Skeletal muscle cell (primary cell): Measurements from ENCODE around the gene CDC42BPA.
"Not testable (repeated sequence)": the region's sequence is repeated elsewhere in the genome, so short reads cannot be mapped to it uniquely, and the experiment has no call there.

Source experiments
- DNase-seq: peaks from one replicate; pipeline ENCODE4 v3.0.0-alpha.2; 2010; ENCODE audit warnings: low read depth
- H3K4me3 ChIP-seq: 2 replicates; pipeline ENCODE4 v1.5.1; 2011; ENCODE audit warnings: low read depth, mild to moderate bottlenecking, control low read depth, low read length, moderate library complexity

CDC42BPA gene

DNA sequence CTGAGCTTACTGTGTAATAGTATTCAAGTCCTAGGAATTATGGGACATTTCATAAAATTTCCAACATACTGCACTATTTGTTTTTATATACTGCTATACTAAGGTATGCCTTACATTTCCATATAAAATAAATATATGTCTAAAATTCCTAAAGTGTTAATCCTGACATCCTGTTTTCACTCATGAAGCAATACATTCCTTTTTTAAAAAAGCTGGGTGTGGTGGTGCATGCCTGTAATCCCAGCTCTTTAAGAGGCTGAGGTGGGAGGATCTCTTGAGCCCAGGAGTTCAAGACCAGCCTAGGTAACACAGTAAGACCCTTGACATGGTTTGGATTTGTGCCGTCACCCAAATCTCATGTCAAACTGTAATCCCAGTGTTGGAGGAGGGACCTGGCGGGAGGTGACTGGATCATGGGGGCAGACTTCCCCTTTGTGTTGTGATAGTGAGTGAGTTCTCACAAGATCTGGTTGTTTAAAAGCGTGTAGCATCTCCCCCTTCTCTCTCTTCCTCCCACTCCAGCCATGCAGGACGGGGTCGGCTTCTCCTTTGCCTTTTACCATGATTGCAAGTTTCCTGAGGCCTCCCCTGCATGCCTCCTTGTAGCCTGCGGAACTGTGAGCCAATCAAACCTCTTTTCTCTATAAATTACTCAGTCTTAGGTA, 5.8 kb downstream of the CDC42BPA start:
- H3K4me3 ChIP-seq = no peak overlapping the region

DNA sequence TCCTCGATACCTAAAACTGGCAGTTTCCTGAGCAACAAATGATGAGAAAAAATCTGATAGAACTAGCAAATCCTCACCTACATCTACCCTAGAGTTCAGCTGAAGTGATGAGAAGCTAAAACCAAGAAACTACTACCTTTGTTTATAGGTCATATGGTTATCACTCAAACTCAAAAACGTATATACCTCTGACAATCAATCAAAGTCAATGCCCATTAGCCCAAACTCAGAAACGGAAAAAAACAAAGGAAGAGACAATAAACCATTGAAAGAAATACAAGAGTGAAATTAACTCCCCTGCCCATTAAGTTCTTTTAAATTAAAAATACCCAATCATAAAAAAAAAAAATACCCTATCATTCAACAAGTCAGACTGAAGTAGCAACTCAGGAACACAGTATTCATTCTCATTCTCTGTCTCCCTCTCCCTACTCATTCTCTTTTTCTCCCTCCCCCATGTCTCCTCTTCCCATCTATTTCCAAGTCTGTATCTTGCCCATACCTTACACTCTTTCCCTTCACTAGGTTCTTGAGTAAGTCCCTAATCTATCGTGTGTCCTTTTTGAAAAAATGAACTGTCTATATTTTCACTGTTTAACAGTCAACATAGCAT, 6.8 kb downstream of the CDC42BPA start:
- DNase-seq = no peak
- H3K4me3 ChIP-seq = no peak overlapping the region

More for the DNA sequence above, 5.8 kb downstream of the CDC42BPA start:
- no peak for DNase-seq

DNA sequence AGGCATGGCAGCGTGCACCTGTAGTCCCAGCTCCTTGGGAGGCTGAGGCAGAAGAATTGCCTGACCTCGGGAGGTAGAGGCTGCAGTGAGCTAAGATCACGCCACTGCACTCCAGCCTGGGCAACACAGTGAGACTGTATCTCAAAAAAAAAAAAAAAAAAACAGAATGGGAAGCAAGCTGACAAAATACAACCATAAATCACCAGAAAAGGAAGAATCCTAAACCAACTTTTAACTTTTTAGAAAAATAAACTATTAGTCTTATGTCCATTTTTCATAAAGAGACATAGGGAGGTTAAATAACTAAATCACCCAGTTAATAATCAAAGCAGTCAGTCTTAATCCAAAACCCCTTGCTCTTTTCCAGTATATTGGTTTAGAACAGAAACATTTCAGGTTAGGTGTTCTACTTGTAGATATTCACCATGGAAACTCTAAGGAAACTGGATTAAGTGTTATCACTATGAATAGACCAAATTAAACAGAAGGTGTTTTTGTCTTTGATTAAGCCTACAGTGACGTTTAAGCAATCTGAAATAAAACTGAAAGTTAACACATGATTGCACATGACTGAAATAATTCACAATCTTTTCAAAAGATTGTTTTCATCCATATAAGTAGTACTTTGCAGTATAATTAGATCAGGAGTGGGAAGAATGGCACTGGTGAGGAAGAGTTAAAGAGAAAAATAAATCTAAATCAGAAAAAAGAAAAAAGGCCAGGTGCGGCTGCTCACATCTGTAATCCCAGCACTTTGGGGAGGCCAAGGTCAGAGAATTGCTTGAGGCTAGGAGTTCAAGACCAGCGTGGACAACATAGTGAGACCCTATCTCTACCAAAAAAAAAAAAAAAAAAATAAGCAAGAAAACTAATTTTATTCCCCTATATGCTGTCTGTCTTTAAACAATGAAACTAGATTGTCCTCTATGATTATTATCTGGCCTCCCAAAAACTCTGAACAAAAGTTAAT, 9.6 kb downstream of the CDC42BPA start:
- no peak for DNase-seq
- no peak overlapping the region for H3K4me3 ChIP-seq

DNA sequence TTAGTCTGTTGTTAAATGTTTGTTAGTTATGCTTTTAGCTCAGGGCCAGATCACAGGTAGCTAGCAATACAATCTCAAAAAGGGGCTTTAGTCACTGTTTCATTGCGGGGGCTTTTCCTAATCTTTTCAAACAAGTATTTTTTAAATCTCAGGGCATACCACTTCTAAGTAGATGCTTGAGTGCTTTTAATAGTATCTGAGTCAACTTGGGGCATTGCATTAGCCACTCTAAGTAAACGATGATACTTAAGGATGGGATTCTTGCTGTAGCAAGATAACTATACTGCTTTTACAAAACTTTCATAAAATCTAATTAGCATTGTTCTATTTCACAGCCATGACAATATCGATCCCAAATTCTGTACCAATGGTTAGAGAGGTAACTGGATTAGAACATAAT, 11.6 kb downstream of the CDC42BPA start:
- DNase-seq = no peak
- H3K4me3 ChIP-seq = no peak overlapping the region

DNA sequence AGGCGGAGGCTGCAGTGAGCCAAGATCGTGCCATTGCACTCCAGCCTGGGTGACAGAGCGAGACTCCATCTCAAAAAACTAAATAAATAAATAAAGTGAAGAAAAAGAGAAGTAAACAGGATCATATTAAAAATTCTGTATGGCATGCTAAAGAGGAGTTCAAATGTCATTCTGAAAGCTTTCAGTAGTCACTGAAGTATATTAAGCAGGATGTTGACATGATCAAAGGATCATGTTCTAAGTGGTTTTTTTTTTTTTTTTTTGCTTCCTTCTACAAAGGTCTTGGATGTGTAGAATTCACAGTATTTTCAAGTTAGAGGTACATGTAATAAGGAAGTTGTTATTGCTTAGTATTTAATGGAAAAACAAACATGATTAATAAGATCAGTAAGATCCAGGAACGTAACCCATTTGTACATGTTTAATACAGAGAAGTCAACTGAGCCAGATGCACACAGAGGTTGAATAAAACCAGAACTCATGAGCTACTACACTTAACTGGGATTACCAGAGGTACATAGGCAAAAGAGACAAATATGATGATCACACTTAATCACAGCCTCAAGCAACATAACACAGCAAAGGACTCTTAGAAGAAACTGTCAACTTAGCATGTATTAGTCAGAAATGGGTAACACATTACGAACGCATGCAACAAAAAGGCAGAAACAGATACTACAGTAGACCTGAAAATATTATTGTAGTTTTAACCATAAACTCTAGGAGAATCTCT, 12.2 kb downstream of the CDC42BPA start:
- DNase-seq = no peak

DNA sequence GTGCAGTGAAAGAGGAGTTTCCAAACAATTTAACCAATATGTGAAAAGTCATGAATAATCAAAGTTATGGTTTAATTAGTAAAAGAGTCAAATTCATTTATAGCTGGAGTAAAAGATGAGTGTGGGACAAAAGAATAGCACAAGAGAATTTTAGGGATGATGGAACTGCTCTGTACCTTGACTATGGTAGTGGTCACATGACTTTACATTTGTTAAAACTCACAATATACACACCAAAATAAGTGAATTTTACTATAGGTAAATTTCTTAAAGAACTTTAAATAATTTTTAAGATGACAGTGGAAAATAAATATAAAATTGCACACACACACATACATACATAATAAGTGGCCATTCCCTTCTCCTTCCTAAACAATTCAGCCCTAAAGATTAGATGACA, 13.6 kb downstream of the CDC42BPA start:
- DNase-seq = no peak
- no peak overlapping the region for H3K4me3 ChIP-seq

More for the DNA sequence above, 12.2 kb downstream of the CDC42BPA start:
- no peak overlapping the region for H3K4me3 ChIP-seq

DNA sequence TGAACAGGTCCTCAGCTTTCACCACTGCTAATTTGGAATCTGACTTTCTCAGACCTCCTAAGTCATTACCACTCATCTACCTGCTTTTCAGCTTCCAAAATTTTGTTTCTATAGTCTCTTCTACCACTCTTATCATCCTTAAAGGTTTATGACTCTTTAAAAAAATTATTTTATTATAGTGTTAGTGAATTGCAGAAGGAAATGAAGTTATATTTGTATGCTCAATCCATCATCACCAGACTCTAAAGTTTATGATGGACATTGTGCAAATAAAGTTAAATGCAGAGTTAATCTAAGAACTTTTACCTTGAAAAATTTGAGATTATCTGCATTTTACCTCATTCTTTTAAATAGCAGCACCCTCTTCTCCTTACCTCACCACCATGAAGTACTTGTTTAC, 14.6 kb downstream of the CDC42BPA start:
- H3K4me3 ChIP-seq = no peak overlapping the region

DNA sequence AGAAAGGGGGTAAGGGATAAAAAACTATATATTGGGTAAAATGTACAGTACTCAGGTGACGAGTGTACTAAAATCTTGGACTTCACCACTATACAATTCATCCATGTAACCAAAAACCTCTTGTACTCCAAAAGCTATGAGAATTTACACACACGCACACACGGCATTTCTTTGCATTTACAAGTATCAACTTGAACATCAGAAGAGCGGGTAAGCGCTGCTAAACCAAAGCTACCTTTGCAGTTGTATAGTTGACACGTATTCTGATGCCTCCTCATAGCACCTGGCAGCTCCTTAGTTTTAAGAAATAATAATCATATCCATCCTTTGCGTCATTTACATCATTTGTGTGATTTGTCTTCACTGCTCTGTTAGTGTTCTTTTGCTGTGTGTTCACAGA, 17.6 kb downstream of the CDC42BPA start:
- no peak for DNase-seq
- H3K4me3 ChIP-seq = no peak overlapping the region

More for the DNA sequence above, 14.6 kb downstream of the CDC42BPA start:
- no peak for DNase-seq

DNA sequence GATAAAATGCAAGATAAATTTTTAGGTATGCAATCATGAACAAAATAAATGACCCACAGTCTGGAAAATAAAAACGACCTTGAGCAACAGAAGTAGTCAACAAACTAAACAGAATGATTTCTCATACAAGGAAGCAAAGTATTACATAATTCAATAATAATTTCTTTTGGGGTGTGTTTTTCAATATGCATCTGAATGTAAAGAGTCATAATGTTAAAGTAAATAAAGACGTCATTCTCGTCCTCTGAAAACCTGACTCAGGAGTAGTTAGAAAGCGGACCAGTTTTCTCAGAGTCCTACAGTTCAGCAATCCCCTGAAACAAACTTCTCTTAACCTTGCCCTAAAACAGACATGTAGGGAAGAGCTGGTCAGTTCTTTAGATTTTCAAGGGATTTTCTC, 18.6 kb downstream of the CDC42BPA start:
- no peak for DNase-seq

DNA sequence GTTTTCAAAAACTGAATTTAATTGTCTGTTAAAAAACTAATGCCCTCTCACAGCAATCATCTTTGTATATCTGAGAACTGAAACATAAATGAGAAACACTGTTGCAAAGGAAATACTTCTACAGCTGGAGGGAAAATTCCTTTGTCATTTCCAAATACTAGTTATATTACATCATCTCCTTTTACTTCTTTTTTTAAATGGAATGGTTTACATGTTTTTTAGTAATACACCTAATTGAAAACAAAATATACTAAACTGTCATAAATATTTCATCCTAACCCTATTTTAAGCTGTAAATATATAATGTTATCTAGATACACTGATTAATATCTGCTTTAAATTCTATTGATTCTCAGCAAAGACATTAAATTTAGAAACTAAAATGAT, 19.1 kb downstream of the CDC42BPA start:
- H3K4me3 ChIP-seq = no peak overlapping the region
- DNase-seq = no peak

More for the DNA sequence above, 18.6 kb downstream of the CDC42BPA start:
- H3K4me3 ChIP-seq = no peak overlapping the region

DNA sequence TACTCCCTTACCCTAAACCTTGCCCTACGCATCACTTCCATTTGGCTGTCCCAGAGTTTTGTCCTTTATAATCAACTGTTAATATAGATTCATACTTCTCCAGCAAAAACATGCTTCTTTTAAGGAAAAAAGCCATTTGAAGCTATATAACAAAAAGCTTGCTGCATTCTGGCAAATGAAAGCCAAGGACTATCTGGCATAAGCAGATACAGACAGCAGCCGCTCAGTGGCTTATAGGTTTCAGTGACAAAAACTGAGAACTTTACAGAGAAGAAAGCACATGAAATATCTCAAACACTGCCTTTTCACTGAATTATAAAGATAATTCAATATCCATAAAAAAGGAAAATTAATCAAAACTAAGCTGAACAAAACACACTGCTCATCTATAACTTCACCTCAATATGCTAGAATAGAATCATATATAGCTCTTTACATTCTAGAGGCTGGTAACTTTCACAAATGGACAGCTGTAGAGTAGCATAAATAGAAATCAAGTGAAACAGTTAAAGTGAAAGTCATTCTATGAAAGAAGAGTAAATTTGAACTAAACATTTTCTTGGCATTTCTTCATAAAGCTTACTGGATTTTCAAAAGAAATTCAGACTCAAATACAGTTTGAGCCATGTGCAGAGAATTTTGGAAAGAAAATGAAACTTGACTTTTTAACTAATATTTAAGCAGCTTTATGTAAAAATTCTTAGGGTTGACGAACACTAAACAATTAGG, 19.6 kb downstream of the CDC42BPA start:
- H3K4me3 ChIP-seq = no peak overlapping the region
- no peak for DNase-seq

DNA sequence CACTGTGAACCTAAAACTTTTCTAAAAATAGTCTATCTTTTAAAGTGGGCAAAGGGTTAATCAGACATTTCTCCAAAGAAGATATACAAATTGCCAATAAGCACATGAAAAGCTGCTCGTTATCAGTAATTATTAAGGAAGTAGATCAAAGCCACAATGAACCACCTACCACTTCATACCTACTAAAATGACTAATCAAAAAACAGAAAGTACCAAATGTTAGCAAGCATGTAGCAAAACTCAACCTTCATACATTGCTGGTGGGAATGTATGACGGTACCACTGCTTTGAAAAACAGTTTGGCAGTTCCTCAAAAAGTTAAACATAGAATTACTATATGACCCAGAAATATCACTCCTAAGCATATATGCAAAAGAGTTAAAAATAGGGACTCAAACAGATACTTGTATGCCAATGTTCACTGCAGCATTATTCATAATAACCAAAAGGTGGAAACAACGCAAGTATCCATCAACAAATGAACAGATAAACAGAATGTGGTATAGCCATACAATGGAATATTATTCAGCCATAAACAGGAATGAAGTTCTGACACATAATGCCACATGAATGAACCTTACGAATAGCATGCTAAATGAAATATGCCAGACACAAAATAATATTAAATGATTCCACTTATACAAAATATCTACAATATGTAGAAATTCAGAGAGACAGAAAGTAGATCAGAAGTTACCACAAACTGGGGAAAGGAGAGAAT, 21.1 kb downstream of the CDC42BPA start:
- DNase-seq = no peak

DNA sequence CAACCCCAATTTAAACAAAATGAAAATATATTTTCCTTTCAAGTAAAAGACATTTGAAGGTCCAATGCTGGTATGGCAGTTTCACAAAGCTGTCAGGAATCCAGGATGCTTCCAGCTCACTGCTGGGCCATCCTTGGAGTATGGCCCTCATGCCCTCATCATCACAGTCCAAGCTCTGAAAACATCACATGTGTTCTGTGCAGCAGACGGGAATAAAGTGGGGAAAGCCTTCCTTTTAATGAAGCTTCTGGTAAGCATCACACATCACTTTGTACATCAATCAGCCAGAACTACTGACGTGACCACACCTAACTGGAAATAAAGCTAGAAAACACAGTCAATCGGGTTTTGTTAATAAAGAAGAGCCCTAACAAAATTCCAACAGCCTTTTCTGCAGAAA, 22.7 kb downstream of the CDC42BPA start:
- DNase-seq = no peak
- no peak overlapping the region for H3K4me3 ChIP-seq

More for the DNA sequence above, 21.1 kb downstream of the CDC42BPA start:
- no peak overlapping the region for H3K4me3 ChIP-seq

DNA sequence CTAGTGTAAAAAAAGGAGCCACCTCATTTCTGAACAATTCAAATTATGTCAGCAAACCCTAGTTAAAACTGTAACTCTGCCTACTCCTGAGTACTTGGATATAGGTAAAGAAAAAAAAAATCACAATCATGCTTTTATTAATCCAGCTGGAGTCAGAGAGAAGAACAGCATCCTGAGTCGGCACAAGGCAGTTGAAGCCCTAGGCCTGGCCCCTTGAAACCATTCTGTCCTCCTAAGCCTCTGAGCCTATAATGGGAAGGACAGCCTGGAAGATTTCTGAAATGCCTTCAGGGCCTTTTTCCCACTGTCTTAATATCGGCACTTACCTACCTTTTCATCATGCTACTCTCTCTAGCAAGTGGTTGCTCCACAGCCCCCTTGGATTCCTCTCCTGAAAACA, 32.5 kb downstream of the CDC42BPA start:
- DNase-seq = no peak
- no peak overlapping the region for H3K4me3 ChIP-seq

DNA sequence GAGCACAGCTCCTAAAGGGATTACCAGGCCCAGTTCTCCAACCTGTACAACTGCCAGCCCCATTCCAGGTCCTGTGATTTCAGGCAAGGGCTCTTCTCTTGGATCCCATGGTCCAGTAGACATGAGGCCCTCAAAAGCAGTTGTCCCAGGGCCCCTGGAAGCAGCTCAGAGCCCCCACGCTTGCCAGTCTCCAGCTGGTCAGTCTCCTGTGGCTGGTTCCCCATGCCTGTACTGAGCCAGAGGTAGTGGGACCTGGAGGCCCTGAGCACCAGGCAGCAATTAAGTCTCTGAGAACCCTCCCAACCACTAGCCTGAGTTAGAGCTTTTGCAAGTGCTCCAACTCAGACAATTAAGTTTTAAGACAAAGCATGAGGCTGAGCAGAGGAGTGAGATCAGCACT, 36.9 kb downstream of the CDC42BPA start:
- DNase-seq = no peak
- no peak overlapping the region for H3K4me3 ChIP-seq

DNA sequence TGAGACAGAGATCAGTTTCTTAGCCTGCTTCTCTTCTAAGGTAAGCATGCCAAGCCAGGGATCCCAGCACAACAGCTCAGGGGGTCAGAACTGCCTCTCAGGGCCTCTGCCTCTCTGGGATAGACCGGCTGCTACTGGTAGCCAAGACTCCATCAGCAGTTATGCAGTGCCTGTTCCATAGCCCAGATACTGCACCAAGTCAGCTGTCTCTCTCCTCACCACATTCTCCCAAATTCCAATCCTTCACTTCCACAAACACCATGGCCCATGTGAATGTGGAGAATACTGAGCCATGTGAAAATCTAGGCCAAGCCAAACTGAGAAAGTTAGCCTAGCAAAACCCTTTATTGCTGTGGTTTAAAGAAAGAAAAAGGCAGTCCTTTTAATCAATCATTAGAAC, 37.5 kb downstream of the CDC42BPA start:
- no peak overlapping the region for H3K4me3 ChIP-seq
- DNase-seq = no peak

DNA sequence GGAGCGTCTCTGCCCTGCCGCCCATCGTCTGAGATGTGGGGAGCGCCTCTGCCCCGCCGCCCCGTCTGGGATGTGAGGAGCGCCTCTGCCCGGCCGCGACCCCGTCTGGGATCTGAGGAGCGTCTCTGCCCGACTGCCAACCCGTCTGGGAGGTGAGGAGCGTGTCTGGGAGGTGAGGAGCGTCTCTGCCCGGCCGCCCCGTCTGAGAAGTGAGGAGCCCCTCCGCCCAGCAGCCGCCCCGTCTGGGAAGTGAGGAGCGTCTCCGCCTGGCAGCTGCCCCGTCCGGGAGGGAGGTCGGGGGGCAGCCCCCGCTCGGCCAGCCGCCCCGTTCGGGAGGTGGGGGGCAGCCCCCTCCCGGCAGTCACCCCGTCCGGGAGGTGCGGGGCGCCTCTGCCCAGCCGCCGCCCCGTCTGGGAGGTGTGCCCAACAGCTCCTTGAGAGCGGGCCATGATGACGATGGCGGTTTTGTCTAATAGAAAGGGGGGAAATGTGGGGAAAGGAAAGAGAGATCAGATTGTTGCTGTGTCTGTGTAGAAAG, 42.1 kb downstream of the CDC42BPA start:
- not testable (repeated sequence) for DNase-seq, H3K4me3 ChIP-seq

DNA sequence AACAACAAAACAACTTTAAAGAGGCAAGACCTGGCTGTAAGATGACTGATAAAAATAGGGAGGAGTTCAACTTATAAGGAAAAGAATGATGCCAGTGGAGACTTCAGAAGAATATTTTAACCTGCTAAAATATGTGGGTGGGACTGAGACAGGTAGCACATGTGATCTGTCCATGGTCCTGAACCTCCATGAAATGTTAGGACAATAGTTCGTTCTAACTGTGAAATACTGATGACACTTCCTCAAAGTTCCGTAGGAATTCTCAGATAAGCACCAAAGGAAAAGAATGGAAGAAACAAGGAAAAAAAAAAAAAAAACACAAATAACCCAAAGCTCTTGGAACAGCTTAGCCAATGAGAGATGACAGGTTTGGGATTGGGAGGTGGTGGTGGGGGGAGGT, 44.7 kb downstream of the CDC42BPA start:
- no peak for DNase-seq
- no peak overlapping the region for H3K4me3 ChIP-seq
